ENCODE data around the gene COL11A2. TPM values are rescaled to one million over a fixed set of nuclear protein-coding genes. Genes with fewer than 3 reads are reported as not detected.
A peak's percentile ranks its signal among the peaks of the same experiment; 100 is the strongest.

COL11A2 gene
- total RNA-seq, 2 donors from 2014 or later: 0.78 to 2.3 TPM

- Histone ChIP-seq H3K27ac (peak overlapping the region in 2 of 4 donors; percentile 27 to 92), H3K36me3 (replicated peaks in 1 of 2; ENCODE audit: insufficient read depth in 1 of 2, low read depth in 2 of 2) (peaks cover 0 to 6% of the 10 kb centered on the region in 2 donors), H3K4me3 (no peak overlapping the region), H3K4me1 (peaks cover 81% of the 10 kb centered on the region), H3K9me3 (no peaks in the 10 kb centered on the region), H3K27me3 (no peaks in the 10 kb centered on the region)
- TF ChIP-seq POLR2A (IDR thresholded peaks at IDR 0.05) (no peak), CTCF (IDR thresholded peaks at IDR 0.05) (no peak)
- DNase-seq (no peak), ATAC-seq (no peak)
- intact Hi-C loops (cut with DNase I): no loop called here
- WGBS, 2 donors: 54 to 55% methylated on average over 6 of the region's 6 CpGs
These were observed 10.5 kb upstream of the COL11A2 start for GRCh38 chr6:33202799-33203198.

GRCh38 chr6:33201935-33202334, 9.7 kb upstream of the COL11A2 start:
- TF ChIP-seq CTCF (IDR thresholded peaks at IDR 0.05): no peak
- no peak for TF ChIP-seq POLR2A (IDR thresholded peaks at IDR 0.05)
- Histone ChIP-seq H3K27ac (peak overlapping the region in 3 of 4 donors; percentile 94 to 99 (median 99)), H3K27me3 (no peaks in the 10 kb centered on the region), H3K4me3 (peak overlapping the region; percentile 59 to 77), H3K36me3 (replicated peaks in 1 of 2; ENCODE audit: insufficient read depth in 1 of 2, low read depth in 2 of 2) (peaks cover 0 to 7% of the 10 kb centered on the region in 2 donors), H3K9me3 (no peaks in the 10 kb centered on the region), H3K4me1 (peaks cover 81% of the 10 kb centered on the region)
- WGBS, 2 donors: 25 to 32% methylated on average over 6 of the region's 6 CpGs
- ATAC-seq: no peak
- DNase-seq: no peak
- intact Hi-C loops (cut with DNase I): no loop called here

- Histone ChIP-seq H3K4me1 (peaks cover 74% of the 10 kb centered on the region), H3K27ac (peak overlapping the region; percentile 90 to 99 (median 96)), H3K36me3 (replicated peaks in 1 of 2; ENCODE audit: insufficient read depth in 1 of 2, low read depth in 2 of 2) (peaks cover 0 to 10% of the 10 kb centered on the region in 2 donors), H3K9me3 (no peaks in the 10 kb centered on the region), H3K4me3 (peak overlapping the region; percentile 59 to 77), H3K27me3 (no peaks in the 10 kb centered on the region)
- WGBS, 2 donors: 2 to 7% methylated on average over 14 of the region's 14 CpGs
- TF ChIP-seq CTCF (IDR thresholded peaks at IDR 0.05) (no peak), POLR2A (IDR thresholded peaks at IDR 0.05) (no peak)
- intact Hi-C loops (cut with DNase I): no loop called here
- peak; percentile 0 for ATAC-seq
- DNase-seq: peak in 2 of 4 donors; percentile 29 to 34
These were observed 8.9 kb upstream of the COL11A2 start for GRCh38 chr6:33201147-33201545.

DNA sequence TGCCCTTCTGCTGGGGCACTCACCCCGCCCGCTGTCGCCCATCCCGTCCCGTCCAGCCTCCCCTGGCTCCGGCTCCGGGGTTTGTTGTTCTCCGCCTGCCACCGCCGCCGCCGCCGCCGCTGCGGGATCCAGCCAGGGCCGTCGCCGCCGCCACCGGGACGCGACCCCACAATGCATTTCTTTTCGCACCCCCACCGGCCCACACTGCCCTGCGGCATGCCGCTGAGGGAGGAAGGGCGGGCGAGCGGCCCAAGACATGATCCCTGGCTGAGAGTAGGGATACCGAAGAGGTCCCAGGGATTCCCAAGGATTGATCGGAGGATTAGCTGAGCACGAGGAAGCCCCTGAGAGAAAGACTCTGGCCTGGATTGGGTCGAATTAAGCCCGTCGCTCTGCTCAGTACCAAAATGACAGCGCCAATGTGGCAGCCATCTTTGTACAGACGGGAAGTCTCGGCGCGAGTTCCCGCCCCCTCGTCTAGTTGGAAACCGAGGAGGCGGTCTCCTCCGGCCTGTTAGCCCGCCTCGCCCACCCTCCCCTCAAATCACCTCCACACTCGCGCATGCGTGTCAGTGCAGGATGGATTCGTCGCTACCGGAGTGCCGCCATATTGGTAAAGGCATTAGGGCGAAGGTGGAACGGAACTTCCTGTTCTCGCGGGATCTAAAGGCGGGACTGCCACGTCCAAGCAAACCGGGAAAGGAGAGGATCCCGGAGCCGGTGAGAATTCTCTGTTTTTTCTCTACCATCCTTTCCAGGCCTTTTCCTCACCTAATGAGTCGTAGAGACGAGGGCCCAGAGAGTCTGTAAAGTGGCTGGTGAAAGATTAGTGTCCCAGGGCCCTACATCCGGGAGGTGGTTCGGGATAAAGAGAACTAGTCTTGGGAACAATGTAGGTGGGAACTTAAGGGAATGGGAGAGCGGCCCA, 8.2 kb upstream of the COL11A2 start, which contains the start of the genes RXRB and SLC39A7:
Gene RXRB, minus strand, starts transcription at position 447 of the 928 bp plus-strand sequence. Its CDS starts 189 bp downstream, at position 258.
Gene SLC39A7, plus strand, starts transcription at position 649 of the 928 bp plus-strand sequence. CDS start 379 bp downstream, outside the sequence.
- Histone ChIP-seq H3K4me3 (peak within 1 kb of the TSS; percentile 59 to 77), H3K27ac (peak within 1 kb of the TSS; percentile 90 to 99 (median 96)), H3K27me3 (no peaks in the 10 kb centered on the region), H3K4me1 (peaks cover 67% of the 10 kb centered on the region), H3K9me3 (no peaks in the 10 kb centered on the region), H3K36me3 (replicated peaks in 1 of 2; ENCODE audit: insufficient read depth in 1 of 2, low read depth in 2 of 2) (peaks cover 0 to 15% of the 10 kb centered on the region in 2 donors)
- TF ChIP-seq POLR2A (IDR thresholded peaks at IDR 0.05) (peak; percentile 62 to 92 (median 90)), CTCF (IDR thresholded peaks at IDR 0.05) (no peak)
- 0% methylated on average over 43 to 67 of the region's 68 CpGs for WGBS, 2 donors
- intact Hi-C loops (cut with DNase I): no loop called here
- ATAC-seq: peak; percentile 82
- DNase-seq: peak; percentile 99 to 100 (median 100)
